ENCODE results near the gene ALLC.
"Not testable (repeated sequence)": the region's sequence is repeated elsewhere in the genome, so short reads cannot be mapped to it uniquely, and the experiment has no call there.

ALLC gene

GRCh38 chr2:3656762-3657721 lies 958 bp upstream of the ALLC start:
- DNase-seq, result no peak

- no peak for DNase-seq
Measured at GRCh38 chr2:3659447-3660432, 1.7 kb downstream of the ALLC start.

- not testable (repeated sequence) for DNase-seq
Measured at GRCh38 chr2:3660640-3661039, 2.6 kb downstream of the ALLC start.

- no peak for DNase-seq
Measured at GRCh38 chr2:3661149-3661660, 3.2 kb downstream of the ALLC start.

GRCh38 chr2:3662239-3662638 lies 4.2 kb downstream of the ALLC start:
- no peak for DNase-seq

GRCh38 chr2:3664118-3664517 lies 6.1 kb downstream of the ALLC start:
- no peak for DNase-seq

- DNase-seq, result no peak
Measured at GRCh38 chr2:3664925-3665324, 6.9 kb downstream of the ALLC start.

GRCh38 chr2:3665886-3666612 lies 8.0 kb downstream of the ALLC start:
- DNase-seq, result no peak

GRCh38 chr2:3666613-3666975 lies 8.6 kb downstream of the ALLC start:
- no peak for DNase-seq

GRCh38 chr2:3667151-3667631 lies 9.2 kb downstream of the ALLC start:
- no peak for DNase-seq

GRCh38 chr2:3669656-3670055 lies 11.7 kb downstream of the ALLC start:
- no peak for DNase-seq

- DNase-seq, result no peak
Measured at GRCh38 chr2:3670376-3670775, 12.4 kb downstream of the ALLC start.

- no peak for DNase-seq
Measured at GRCh38 chr2:3670941-3671340, 12.9 kb downstream of the ALLC start.

- no peak for DNase-seq
Measured at GRCh38 chr2:3672861-3673678, 15.1 kb downstream of the ALLC start.

- DNase-seq, result no peak
Measured at GRCh38 chr2:3674066-3674845, 16.3 kb downstream of the ALLC start.

GRCh38 chr2:3675687-3676086 lies 17.7 kb downstream of the ALLC start:
- DNase-seq, result no peak

- no peak for DNase-seq
Measured at GRCh38 chr2:3677436-3677835, 19.4 kb downstream of the ALLC start.

GRCh38 chr2:3678212-3678611 lies 20.2 kb downstream of the ALLC start:
- no peak for DNase-seq

GRCh38 chr2:3679180-3679579 lies 21.2 kb downstream of the ALLC start:
- no peak for DNase-seq

- no peak for DNase-seq
Measured at GRCh38 chr2:3679616-3680393, 21.8 kb downstream of the ALLC start.

Data from effector CD4-positive, alpha-beta T cell (primary cell).